HT-29 (cell line): ENCODE results near the gene CST9. TPM values are rescaled to one million over a fixed set of nuclear protein-coding genes. Genes with fewer than 3 reads are reported as not detected.

Experiments
- DNase-seq: peaks from one replicate; pipeline ENCODE4 v3.0.0-alpha.2; 2015; ENCODE audit warnings: low spot score
- total RNA-seq: library from RNA; depleted of rRNA; stranded (reverse); fragments of >200 nt; shearing (Covaris generic); gene quantifications from 2 replicates; pipeline ENCODE4 v1.2.3, GENCODE V29; 2014; rRNA removed

CST9 gene, protein sequence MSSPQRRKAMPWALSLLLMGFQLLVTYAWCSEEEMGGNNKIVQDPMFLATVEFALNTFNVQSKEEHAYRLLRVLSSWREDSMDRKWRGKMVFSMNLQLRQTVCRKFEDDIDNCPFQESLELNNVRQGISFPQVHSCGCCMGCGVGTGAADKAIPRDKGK
- total RNA-seq, result not detected in 2 replicates

DNA sequence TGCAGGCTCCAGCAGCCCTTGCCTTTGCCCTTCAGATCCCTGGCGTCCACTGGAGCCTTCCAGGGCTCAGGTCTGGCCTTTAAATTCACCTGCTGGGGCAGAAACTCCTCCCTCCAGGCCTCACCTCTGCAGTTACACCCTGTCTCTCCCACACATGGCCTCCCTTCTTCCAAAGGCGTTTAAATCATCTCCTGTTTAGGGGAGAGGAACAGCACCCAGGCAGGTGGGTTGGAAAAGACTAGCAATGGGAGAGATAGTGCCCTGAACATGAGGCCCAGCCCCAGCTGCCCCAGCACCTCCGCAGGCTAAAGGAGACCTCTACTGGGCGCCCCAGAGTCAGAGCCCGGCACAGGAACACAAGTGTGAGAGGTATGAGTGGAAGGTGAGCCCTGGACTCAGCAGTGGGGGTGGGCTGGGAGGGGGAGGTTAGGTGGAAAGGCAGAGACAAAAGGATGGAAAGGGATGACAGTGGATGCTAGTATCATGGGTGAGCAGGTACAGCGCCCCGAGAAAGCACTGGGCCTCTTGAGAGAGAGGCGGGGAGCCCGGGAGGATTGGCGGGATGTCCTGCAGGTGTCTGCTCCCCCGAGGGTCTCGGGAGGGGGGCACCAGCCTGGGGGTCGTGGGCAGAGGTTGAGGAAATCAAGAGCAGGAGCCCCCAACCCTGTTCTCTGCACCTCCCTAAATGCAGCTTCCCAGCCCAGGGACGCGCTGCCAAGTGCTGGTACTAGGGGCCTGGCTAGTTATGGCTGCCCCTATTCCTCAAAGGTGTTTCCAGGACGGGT is at the start of gene CST9:
CST9 (minus strand) TSS at position 51 of the 785 bp plus-strand sequence. CDS start 53 bp downstream, outside the sequence.
- DNase-seq, result no peak

DNA sequence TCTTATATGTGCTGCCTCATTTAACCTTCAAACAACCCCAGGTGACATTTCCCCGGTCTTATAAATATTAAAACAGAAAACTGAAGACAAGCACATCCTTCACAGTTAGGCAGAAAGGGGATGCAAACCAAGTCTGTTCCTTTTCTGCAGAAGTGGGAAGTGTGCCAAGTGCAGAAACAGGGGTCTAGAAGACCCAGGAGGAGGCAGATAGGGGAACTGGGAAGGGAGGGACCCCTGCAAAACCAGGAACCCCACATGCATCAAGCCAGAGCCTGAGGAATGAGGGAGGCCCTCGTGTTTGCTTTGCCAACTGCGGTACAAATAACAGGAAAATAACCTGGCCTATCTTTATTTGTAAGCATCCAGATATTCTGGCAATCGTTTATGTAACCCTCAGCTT is 49.0 kb upstream of the CST9 start:
- DNase-seq, result no peak

DNA sequence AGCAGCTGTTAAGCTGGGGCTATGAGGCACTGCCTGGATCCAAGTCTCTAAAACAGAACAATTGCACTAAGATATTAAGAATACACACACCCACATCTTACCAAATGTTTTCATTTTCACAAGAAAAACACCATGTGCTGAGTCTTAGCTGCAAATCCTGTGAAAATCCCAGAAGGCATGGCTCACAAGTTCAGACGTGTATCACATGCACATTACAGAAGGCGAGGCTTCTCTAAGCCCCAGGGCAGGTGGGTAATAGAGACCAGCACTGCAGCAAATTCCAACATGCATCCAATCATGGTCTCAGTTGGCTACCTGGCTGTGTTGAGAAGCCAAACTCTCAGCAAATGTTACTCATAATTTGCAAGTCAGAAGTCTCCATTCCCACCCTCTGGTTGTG is 48.3 kb upstream of the CST9 start:
- no peak for DNase-seq

DNA sequence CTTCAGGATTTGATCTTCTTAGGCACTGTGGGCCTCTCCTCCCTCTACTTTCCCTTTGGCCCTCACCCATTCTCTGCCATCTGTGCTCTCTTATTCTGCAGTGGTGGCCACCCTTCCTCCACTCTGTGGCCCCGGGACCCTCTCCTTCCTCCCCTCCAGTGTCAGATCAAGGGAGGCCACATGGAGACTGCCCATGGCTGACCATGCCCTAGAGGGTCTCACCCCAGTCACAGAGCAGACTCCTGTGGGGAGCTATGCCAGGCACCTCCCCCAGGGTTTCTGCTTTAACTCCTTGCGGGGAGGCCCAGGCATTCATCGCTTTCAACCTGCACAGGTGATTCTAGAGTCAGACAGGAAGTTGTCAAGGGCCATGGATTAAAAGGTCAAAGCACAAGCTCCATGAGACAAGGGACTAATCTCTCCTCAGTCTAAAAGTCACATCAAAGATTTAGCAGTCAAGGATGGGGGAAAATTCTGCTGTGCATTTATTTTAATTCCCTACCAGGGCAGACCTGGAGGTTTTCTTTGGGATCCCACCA is 47.8 kb upstream of the CST9 start:
- DNase-seq, result no peak

DNA sequence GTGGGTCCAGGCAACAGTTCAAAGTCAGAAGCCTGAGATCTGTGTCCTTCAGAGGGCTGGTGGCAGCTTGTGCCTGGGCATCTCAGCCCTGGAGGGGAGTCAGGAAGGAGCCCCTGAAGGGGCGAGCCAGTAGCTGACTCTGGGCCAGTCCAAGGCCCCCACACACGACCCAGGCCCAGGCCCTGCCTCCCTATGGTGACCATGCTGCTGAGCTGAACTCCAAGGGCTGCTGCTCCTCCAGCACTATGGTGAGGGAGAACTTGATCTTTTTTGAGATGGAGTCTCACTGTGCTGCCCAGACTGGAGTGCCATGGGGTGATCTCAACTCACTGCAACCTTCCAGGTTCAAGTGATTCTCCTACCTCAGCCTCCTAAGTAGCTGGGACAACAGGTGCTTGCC is 47.2 kb upstream of the CST9 start:
- DNase-seq, result no peak

DNA sequence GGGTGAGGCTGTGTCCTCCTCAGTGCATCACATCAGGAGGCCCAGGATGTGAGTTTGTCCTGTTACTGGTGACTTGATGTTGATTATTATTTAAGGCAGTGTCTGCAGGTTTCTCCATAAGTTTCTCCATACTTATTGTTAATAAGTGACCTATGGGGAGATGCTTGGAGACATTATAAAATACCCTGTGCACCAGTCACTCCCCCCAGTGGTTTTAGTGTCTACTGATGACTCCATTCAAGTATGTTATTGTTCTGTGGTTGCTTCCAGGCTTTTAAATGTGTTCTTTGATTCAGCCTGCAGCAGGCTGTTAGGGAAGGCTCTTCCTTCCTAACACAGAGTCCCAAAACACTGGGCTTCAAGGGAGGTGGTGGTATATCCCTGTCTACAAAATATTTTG is 46.7 kb upstream of the CST9 start:
- no peak for DNase-seq

DNA sequence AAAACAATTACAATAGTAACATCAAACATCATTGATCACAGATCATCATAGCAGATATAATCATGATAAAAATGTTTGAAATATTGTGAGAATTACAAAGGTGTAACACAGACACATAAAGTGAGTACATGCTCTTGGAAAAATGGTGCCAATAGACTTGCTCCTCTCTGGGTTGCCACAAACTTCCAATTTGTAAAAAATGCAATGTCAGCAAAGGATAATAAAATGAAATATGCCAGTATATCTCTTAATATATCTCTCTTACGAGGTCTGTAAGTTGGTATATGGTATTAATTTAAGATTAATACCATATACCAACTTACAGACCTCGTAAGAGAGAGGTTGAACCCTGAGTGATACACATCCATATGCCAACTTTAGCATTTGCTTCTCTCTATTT is 45.4 kb upstream of the CST9 start:
- no peak for DNase-seq

DNA sequence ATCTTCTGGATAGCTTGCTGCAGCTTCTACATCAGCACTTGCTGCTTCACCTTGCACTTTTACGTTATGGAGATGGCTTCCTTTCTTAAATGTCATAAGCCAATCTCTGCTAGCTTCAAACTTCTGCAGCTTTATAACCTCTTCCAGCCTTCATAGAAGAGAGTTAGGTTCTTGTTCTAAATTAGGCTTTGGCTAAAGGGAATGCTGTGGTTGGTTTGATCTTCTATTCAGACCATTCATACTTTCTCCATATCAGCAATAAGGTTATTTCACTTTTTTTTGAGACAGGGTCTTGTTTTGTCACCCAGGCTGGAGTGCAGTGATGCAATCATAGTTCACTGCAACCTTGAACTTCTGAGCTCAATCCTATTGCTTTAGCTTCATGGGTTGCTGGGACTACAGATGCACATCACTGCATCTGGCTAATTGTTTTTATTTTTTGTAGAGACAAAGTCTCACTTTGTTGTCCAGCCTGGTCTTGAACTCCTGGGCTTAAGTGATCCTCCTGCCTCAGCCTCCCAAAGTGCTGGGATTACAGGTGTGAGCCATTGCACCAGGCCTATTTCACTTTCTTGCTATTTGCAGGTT is 44.2 kb upstream of the CST9 start:
- DNase-seq, result no peak

DNA sequence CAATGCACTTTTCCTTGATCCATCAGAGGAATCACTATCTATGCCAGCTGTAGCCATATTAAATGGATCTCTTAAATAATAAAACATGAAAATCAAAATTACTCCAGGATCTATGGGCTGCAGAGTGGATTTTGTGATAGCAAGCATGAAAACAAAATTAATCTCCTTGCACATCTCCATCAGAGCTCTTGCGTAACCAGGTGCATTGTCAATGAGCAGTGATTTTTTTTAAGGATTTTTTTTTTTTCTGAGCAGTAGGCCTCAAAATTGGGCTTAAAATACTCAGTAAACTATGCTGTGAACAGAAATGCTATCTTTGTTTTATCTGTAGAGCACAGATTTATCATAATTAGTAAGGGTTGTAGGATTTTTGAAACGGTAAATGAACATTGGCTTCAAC is 43.5 kb upstream of the CST9 start:
- no peak for DNase-seq

DNA sequence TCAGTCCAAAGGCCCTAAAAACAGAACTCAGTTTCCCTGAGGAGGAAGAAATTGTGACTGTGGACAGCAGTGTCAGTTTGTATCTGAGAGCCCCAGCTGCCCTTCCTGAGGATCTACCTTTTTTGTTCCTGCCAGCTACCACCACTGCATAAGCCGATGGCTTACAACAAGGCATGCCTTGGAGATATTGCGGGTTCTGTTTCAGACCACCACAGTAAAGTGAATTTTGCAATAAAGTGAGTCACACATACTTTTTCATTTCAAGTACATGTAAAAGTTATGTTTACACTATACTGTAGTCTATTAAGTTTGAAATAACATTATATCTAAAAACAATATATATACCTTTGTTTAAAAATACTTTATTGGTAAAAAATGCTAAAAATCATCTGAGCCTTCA is 41.6 kb upstream of the CST9 start:
- DNase-seq, result no peak

DNA sequence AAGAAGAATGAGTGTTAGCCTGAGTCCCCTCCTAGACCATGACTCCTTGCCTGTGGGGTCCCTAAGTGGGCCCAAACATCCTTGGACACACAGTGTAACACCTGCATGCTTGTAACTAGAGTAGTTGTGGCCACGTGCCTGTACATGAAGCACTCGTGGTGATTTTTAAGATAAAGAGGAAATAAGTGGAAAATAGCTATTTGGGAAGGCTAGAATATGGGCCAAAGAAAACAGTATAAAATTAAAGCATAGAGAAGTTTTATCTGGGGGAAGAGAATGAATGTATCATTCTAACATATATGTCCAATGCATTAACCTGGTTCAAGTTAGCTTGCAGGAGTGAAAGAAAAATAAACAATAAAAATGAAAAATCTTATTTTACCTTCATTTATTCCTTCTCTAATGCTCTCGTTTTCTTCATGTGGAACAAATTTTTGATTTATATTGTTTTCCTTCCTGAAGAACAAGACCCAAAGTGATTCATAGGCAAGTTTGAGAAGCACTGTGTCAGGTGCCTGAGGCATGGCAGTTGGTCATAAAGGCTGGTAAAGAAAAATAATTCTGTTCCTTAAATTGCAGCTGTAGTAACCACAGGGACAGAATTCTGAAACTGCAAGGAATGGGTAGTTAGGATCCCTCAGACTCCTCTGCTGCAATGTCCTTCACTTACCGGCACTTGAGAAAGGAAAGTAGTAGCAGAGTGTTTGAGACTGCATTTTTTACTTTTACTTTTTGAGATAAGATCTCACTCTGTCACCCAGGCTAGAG is 40.6 kb upstream of the CST9 start:
- no peak for DNase-seq

DNA sequence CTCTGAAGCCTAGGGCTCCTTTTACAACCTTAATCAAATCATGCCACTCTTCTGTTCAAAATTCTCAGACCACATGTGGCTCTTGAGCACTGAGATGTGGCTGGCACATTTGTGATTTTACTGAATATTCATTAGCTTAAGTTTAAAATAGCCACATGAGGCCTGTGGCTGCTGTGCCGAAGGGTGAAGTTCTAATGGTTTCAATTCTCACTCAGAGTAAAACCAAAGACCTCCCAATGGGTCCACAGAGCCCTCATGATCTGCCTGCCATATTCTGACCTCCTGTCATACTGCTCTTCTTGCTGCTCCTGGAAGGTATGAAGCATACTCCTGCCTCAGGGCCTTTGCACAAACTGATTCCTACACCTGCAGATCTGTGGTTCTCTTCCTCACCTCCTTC is 39.9 kb upstream of the CST9 start:
- DNase-seq, result no peak

DNA sequence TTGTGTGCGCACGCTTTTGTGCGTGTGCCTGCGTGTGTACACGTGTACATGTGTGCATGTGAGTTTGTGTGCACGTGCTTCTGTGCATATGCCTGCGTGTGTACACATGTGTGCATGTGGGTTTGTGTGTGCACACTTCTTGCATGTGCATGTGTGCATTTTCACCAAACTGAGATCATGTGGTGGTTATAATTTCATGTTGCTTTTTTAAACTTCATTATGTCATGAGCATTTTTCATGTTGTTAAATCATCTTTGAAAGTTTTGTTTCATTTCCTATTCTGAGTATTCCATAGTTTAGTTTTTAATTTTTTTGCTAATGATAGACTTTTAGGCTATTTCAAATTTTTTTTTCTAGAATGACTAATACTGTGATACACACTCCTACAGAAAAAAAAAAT is 38.4 kb upstream of the CST9 start:
- DNase-seq, result no peak

DNA sequence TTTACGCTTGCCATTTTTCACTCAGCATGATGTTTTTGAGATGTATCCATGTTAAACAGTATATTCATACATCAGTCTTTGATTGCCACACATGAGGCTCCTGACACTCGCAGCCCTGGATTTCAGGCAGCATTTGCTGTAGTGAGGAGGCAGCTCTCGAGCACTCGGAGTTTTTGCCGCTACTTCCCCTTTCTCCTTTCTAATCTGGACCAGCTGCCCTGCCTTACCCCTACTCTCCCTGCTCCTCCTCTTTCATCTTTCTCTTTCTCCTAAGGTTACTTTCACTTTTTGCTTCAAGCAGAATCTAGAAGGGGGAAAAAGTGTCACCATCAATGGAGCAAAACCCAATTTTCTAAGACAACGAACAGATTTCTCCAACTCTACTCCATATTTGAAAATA is 37.9 kb upstream of the CST9 start:
- DNase-seq, result no peak

DNA sequence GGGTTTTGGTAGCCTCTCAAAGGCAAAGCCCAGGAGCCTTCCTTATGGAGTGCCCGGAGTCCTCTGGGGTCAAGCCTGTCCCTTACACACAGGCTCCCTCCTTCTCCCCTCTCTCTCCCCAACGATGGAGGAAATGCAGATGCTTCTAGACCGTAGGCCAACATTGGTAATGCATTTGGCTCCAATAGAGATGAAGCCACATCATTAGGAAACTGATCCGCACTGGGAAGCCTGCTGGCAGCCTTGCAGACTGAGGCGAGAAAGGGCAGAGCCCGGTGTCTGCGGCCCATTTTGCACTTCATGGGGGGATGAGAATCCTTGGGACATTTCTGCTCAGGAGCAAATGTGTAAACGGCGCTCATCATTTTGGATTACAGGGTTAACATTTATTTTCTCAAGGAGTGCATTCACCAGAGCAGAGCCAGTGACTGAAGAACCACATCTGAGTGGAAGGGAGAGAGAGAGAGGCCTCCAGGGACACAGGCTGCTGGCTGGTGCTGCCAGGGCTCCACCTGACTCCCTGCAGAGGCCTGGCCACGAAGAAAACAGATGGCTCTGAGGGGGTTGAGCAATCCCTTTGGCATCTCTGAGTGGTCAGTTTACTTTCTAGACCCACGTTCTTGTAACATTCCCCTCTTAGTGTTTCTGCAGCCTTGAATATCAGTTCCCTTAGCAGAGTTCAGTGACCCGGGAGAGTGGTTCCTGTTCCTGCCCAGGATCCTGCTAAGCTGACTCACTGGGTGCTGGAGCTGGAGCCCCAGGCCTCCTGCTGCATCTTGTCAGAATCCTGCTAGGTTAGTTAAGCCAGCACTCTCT is 36.4 kb upstream of the CST9 start:
- DNase-seq, result no peak

DNA sequence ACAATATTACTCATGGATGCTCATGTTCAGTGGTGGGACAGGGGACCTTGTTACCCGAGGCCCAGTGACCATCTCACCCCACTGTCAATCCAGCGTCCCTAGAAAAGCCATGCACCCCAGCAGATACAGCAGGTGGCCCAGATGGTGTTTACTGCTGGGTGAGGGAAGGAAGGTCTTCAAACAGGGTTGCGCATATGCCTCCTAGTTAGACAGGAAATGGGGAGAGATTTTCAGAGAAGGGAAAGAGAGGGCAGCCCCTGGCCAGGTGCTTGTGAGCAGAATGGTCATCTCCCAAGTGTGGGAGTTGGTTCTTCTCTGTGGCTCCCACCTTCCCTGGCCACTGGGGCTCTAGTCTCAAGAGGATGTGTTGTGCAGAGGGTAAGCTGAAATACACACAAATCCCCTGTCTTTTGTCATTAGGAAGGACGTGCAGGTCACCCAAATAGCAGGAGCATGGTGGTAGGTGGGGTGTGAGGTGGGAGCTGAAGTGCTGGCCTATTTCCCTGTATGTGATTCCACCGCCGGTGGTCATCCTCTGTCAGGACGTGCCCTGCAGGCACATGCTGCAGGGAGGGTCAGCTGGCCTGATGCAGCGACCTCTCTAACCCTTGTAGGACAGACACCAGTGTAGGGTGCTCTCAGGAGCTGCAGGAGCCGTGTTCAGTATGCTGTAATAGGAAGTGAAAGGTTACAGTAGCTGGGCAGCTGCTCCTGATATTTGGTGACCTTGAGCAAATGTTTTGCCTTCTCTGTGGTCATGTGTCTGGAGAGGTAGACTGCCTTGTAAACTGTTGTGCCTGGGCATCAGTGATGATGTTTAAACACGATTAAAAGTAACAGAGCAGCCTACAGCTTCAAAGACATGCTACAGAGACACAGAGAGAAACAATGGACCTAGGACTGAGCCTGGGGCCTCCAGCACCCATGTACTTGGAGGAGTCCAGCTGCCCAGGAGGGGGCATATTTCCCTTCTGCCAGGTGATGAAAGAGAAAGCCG is 35.3 kb upstream of the CST9 start:
- no peak for DNase-seq

DNA sequence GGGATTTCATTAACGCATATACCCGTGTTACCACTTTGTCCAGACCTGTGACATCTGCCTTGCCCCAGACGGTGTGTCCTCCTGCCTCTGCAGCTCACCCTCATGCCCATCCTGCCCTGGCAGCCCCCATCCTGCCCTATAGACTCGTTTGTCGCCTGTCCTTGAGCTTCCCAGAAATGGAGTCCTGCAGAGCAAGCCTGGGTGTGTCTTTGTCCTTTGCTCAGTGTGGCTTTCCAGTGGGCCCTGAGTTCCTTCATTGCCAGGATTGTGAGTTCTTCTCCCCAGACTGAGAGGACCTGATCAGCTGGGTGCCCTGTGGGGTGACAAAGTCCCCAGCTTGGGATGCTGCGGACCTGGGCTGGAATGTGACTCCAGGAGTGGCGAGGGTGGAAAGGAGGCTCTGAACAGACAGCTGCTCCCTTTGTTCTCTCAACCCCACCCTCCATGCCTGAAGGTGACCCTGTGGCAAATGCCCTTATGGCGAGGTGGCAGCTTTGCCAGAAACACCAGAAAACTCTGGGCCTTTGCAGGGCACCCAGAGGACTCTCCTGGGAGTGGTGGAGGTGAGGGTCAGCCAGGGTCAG is 34.4 kb upstream of the CST9 start:
- DNase-seq, result no peak

DNA sequence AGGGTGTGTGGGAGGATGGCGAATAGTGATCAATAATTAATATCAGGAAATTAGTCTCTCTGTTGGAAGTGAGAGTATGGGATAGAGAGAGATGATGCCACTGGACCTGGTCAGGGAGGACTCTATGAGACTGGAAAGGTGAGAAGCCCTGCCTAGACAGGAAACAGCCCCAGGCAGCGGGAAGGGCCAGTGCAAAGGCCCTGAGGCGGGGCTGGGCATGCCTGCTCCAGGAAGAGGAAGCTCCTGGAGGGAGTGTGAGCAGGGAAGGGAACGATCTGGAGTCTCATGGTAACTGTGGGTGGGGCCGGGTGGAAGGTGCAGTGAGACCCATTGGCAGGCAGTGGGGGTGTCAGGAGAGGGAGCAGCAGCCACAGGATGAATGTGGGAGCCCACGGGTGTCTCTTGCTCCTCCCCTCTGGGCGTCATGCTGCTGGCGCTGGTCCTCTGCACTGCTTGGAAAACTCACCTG is 33.8 kb upstream of the CST9 start:
- DNase-seq, result peak; percentile 17

DNA sequence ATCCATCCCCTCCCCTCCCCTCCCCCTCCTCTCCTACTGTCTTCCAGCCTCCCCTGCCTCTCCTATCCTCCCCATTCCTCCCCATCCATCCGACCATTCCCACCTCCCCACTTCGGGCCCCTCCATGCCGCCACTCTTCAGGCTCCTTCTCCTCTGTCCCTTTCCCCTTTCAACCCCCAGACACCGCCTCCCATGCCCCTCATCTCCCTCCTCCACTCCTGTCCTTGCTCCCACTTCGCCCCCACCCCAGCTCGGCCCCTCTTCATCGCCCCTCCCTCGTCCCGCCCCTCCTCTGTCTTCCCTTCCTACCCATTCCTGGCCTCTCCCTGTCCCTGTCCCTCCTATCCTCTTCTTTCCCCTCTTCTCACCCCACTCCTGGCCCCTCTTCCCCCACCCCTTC is 32.6 kb upstream of the CST9 start:
- no peak for DNase-seq
